Neutrophil (primary cell): ENCODE results near the gene MEX3B.

ENCODE experiments used
- H3K27ac ChIP-seq: fragments of 200-600 bp; sonication (generic); 2 replicates; pipeline ENCODE4 v1.5.1; 2016; ENCODE audit warnings: mild to moderate bottlenecking, moderate library complexity
- H3K27me3 ChIP-seq: fragments of 200-600 bp; sonication (generic); 2 replicates; pipeline ENCODE4 v1.6.0; 2016; ENCODE audit warnings: mild to moderate bottlenecking
- H3K36me3 ChIP-seq: fragments of 200-600 bp; sonication (generic); 2 replicates; pipeline ENCODE4 v1.5.1; 2017
- H3K4me1 ChIP-seq, 2 experiments: fragments of 200-600 bp in 1 of 2; sonication (generic) in 1 of 2; 1 replicate in 1 of 2; 2 replicates in 1 of 2; pipeline versions ENCODE4 v1.5.1 to v1.6.1; 2013 to 2016; ENCODE audit warnings: low read depth in 1 of 2, low read length in 1 of 2, mild to moderate bottlenecking in 1 of 2, moderate library complexity in 1 of 2; ENCODE audit not compliant: control insufficient read depth in 1 of 2, insufficient read depth in 1 of 2
- H3K4me3 ChIP-seq, 2 experiments: fragments of 200-600 bp in 1 of 2; sonication (generic) in 1 of 2; 1 replicate in 1 of 2; 2 replicates in 1 of 2; pipeline ENCODE4 v1.5.1; 2013 to 2016; ENCODE audit warnings: low read depth in 1 of 2, low read length in 1 of 2, mild to moderate bottlenecking in 1 of 2, moderate library complexity in 1 of 2
- H3K9me3 ChIP-seq: fragments of 200-600 bp; sonication (generic); 2 replicates; pipeline ENCODE4 v1.5.1; 2016
- CTCF ChIP-seq: fragments of 200-600 bp; sonication (generic); IDR thresholded peaks from 2 replicates; pipeline ENCODE4 v1.5.1; 2016; ENCODE audit warnings: antibody characterized with exemption

MEX3B gene

GRCh38 chr15:82047453-82048400 lies 1.9 kb upstream of the MEX3B start:
- Histone ChIP-seq H3K9me3 (no peaks in the 10 kb centered on the region), H3K27ac (no peak overlapping the region), H3K4me3 (peak overlapping the region; percentile 64 to 66), H3K36me3 (no peaks in the 10 kb centered on the region), H3K4me1 (peaks cover 31% of the 10 kb centered on the region in 2 experiments), H3K27me3 (peaks cover 88% of the 10 kb centered on the region)
- no peak for TF ChIP-seq CTCF

GRCh38 chr15:82046666-82047452 lies 1.0 kb upstream of the MEX3B start:
- no peak for TF ChIP-seq CTCF
- Histone ChIP-seq H3K9me3 (no peaks in the 10 kb centered on the region), H3K27ac (no peak overlapping the region), H3K4me3 (peak overlapping the region; percentile 64 to 66), H3K27me3 (peaks cover 86% of the 10 kb centered on the region), H3K36me3 (no peaks in the 10 kb centered on the region), H3K4me1 (peaks cover 31% of the 10 kb centered on the region in 2 experiments)

GRCh38 chr15:82045179-82045891 lies 483 bp downstream of the MEX3B start:
- no peak overlapping the region for H3K27ac ChIP-seq
- H3K4me1 ChIP-seq = peaks cover 31% of the 10 kb centered on the region in 2 experiments
- peak overlapping the region; percentile 64 to 66 for H3K4me3 ChIP-seq
- no peaks in the 10 kb centered on the region for H3K36me3 ChIP-seq
- peaks cover 76% of the 10 kb centered on the region for H3K27me3 ChIP-seq
- H3K9me3 ChIP-seq = no peaks in the 10 kb centered on the region
- TF ChIP-seq CTCF = no peak

GRCh38 chr15:82044373-82045178 lies 1.2 kb downstream of the MEX3B start:
- no peaks in the 10 kb centered on the region for H3K36me3 ChIP-seq
- H3K4me1 ChIP-seq = peaks cover 31% of the 10 kb centered on the region in 2 experiments
- no peaks in the 10 kb centered on the region for H3K9me3 ChIP-seq
- no peak overlapping the region for H3K27ac ChIP-seq
- no peak for TF ChIP-seq CTCF
- H3K27me3 ChIP-seq = peaks cover 69% of the 10 kb centered on the region
- peak overlapping the region; percentile 64 to 66 for H3K4me3 ChIP-seq
